Right lung (tissue), 5 donors: Measurements from ENCODE around the gene GSTA1. TPM values are rescaled to one million over a fixed set of nuclear protein-coding genes. Genes with fewer than 3 reads are reported as not detected.
"Not testable (repeated sequence)": the region's sequence is repeated elsewhere in the genome, so short reads cannot be mapped to it uniquely, and the experiment has no call there.

ENCODE experiments used
- DNase-seq, 2 donors: peaks; one replicate each; pipeline ENCODE4 v3.0.0-alpha.2; 2013
- polyA plus RNA-seq, 5 donors: library from polyadenylated mRNA; unstranded; fragments of 120-200 nt; gene quantifications; one replicate each; pipeline versions ENCODE4 v1.2.1 to v1.2.3, GENCODE V29; 2013; ENCODE audit warnings: inconsistent platforms in 1 of 5, low replicate concordance in 1 of 5; ENCODE audit not compliant: insufficient read length in 5 of 5, insufficient read depth in 1 of 5

GSTA1 gene
- polyA plus RNA-seq, 5 donors, result 1.6 to 9.3 (median 3.7) TPM

- DNase-seq, result no peak
Observed at GRCh38 chr6:52759085-52759484, 44.5 kb downstream of the GSTA1 start.

GRCh38 chr6:52757651-52758338 is 45.8 kb downstream of the GSTA1 start:
- DNase-seq, result not testable (repeated sequence)

- DNase-seq, result no peak
Observed at GRCh38 chr6:52754443-52754842, 49.2 kb downstream of the GSTA1 start.

GRCh38 chr6:52753137-52753536 is 50.5 kb downstream of the GSTA1 start:
- not testable (repeated sequence) for DNase-seq

GRCh38 chr6:52752310-52752709 is 51.3 kb downstream of the GSTA1 start:
- no peak for DNase-seq

- no peak for DNase-seq
Observed at GRCh38 chr6:52749556-52750152, 54.0 kb downstream of the GSTA1 start.

GRCh38 chr6:52747301-52747700 is 56.3 kb downstream of the GSTA1 start:
- not testable (repeated sequence) for DNase-seq

GRCh38 chr6:52746213-52746612 is 57.4 kb downstream of the GSTA1 start:
- DNase-seq, result no peak

GRCh38 chr6:52745764-52746201 is 57.8 kb downstream of the GSTA1 start:
- DNase-seq, result no peak

GRCh38 chr6:52741872-52742271 is 61.7 kb downstream of the GSTA1 start:
- DNase-seq, result no peak

Other genes with a start within 250 kb of the GSTA1 start
- gene TRAM2, start 226.8 kb downstream of the GSTA1 start, polyA plus RNA-seq, result 10 to 100 TPM; 22.1 to 28.4 (median 23.9) TPM
- 10 to 100 TPM; 39.5 to 57.0 (median 44.3) TPM for gene TMEM14A, start 132.7 kb downstream of the GSTA1 start, polyA plus RNA-seq
- gene GSTA2, start 40.3 kb downstream of the GSTA1 start, polyA plus RNA-seq, result under 1 TPM in 3 of 5 donors, not detected in 2; 0.22 to 0.51 (median 0.38) TPM
- not detected for gene GSTA5, start 37.0 kb upstream of the GSTA1 start, polyA plus RNA-seq
- 1 to 10 TPM in 3 of 5 donors, under 1 TPM in 2; 0.48 to 2.5 (median 1.3) TPM for gene GSTA3, start 105.9 kb upstream of the GSTA1 start, polyA plus RNA-seq
- gene GSTA4, start 191.5 kb upstream of the GSTA1 start, polyA plus RNA-seq, result 100 to 1,000 TPM; 111 to 170 (median 139) TPM